CD4-positive, alpha-beta T cell treated with Interleukin-12 subunit alpha and Interleukin-12 subunit beta, for 1 hour (primary cell): ENCODE measurements around the gene SLC7A11.

Experiments used
- DNase-seq: peaks from one replicate; pipeline ENCODE4 v3.0.0-alpha.2; 2020

The SLC7A11 gene

DNA sequence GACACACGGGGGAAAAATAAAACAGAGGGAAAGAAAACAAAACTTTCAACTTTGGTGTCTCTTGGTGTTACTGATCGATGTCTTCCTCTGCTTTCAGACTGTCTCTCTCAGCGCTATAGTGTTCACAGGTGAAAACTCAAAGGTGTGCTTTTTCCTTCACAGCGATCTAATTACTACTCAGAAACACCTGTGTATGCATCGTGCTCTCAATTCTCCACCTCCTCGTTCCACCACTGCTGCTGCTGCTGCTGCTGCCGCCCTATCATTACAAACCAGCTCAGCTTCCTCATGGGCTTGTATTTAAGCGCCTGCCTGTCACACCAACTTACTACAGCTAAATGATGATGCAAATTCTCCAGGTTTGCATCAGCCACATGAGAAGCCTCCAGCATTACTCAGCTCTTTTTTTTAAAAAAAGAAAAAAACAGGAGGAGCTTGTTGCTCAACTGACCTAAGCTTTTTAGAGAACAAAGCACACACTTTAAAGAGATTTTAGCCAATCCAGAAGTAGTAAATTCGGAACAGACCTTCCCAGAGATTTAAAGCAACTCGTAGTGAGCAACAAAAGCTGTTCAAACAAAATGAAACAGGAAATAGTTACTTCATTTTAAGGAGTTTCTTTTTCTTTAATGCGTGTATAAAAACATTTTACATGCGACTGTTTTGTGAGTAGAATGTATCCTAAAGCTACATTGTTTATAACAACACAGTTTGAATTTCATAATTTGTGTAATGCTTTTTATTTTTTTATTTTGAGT, at the start of gene SLC7A11:
Gene SLC7A11 (minus strand): TSS at position 274 of the 758 bp plus-strand sequence. CDS start 280 bp downstream, outside the sequence.
- DNase-seq: peak; percentile 50

- DNase-seq: no peak
Measured at GRCh38 chr4:138291431-138291830, 49.3 kb upstream of the SLC7A11 start.

DNA sequence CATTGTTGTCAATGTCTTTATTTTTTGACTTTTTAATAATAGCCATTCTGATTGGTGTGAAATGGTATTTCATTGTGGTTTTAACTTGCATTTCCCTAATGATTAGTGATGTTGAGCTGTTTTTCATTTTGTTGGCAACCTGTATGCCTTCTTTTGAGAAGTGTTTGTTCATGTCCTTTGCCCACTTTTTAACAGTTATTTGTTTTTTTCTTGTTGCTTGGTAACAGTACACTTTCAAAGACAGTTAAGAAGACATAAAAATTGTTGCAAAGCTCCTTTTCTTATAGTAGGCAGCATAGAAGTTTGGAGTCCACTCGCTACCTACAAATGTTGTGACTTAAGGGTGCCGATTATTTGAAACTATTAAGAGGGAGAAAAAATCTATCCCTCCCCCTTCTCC, 48.7 kb upstream of the SLC7A11 start:
- DNase-seq: no peak

- no peak for DNase-seq
Measured at GRCh38 chr4:138279286-138279685, 37.1 kb upstream of the SLC7A11 start.

DNA sequence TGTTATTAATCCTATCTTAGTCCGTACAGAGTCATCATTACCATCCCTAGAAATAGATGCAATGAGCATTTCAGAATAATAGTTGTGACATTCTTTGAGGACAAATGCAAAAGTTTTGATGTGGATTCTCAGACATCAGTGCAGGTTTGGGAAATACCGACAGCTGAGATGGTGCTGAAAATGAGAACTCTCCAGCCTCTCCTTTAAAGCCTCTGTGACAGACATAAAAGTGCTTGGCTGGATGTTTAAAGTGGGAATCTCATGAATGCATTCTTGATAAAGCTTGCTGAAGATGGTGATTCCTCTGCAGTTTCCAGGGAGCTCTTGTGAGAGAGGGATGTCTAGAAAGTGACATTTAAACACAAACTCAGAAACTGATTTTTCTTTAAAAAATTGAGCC, 35.0 kb upstream of the SLC7A11 start:
- DNase-seq: no peak

GRCh38 chr4:138275963-138276621, 33.9 kb upstream of the SLC7A11 start:
- DNase-seq: no peak

DNA sequence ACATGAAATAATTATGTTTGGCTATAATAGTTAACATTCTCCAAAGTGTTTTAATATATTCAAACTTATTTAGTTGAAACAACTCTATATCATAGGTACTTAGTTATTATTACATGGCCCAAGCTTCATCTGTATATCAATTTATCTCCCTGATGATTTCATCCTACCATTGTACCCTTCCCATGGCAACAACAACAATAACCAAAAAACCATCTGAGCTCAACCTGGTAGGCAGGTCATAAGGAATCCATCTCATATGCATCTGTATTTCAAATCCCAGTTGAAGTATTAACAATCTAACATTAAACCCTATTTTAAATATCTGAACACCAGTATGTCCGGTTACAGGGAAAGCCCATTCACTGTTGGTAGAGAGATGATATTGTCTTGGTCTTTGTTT, 33.1 kb upstream of the SLC7A11 start:
- DNase-seq: no peak

DNA sequence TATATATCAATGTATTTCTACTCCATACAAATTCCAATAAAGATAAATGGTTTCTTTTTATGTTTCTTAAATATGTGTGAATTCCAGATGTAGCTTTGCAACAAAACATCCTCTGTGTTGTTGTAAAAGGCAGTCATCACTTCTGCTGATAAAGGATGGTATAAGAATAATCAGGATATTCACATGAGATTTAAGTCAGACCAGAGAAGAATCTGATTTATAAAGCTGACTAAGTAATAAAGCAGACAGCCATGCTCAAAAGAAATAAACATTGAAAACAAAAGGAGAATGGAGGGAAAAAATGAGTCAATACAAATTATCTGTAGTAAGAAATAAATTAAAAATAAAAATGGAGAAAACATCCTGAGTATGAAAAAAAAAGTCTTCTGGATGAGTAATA, 27.0 kb upstream of the SLC7A11 start:
- no peak for DNase-seq

DNA sequence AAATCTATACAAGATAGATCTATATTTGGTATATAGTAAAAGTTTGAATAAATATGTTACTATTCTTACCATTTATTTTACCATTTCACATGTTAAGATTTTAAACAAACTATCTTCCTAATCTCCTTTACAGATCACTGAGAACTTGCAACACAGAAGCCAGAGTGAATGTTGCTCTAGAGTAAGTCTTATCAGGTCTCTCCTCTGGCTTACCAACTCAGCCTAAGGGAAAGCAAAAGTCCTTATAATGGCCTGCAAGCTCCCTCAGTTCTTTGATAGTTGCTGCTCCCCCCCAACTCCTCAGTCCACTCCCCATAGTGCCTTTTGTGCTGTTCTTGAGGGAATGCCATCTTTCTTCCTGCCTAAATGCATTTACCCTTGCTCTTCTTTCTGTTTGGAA, 25.7 kb upstream of the SLC7A11 start:
- DNase-seq: no peak

DNA sequence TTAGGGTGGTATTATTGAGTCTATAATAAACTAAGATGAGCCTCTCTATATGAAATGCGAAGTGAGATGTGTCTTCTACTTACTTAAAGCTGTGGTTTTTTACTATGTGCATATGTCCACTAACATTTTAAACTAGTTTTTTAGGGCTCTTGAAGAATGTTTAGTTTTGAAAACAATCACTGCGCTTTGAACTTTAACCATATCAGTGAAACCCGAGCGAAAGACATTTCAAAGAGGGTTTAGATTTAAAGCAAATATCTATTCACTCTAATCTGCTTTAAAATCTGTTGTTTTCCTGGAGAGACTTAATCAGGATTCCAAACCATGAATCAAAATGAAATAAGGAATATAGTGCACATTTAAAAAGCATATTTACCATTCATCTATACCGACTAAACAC, 24.8 kb upstream of the SLC7A11 start:
- no peak for DNase-seq

DNA sequence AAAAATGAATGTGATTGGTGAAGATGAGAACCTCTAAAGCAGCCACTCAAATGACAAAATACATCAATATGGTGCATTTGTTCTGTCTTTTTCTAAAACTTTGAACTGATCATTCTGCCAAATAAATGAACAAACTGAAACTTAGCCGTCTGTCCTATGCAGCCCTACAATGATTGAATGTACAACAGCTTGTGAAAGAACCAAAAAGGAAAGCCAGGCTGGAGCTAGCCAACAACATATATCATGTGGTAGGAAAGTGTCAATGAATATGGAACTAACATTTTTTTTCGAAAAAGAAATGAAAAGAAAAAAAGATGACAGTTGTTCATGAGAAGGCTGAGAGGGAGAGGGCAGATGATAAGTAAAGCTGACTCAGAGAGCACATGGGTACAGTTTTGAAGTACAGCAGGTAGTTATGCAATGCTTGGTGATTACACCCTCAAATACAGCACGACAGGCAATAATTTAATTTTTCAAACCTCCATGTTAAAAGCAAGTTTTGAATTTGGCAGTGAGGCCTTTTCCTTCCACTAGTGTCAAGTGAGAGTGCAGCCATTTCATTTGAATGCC, 21.2 kb upstream of the SLC7A11 start:
- DNase-seq: no peak

DNA sequence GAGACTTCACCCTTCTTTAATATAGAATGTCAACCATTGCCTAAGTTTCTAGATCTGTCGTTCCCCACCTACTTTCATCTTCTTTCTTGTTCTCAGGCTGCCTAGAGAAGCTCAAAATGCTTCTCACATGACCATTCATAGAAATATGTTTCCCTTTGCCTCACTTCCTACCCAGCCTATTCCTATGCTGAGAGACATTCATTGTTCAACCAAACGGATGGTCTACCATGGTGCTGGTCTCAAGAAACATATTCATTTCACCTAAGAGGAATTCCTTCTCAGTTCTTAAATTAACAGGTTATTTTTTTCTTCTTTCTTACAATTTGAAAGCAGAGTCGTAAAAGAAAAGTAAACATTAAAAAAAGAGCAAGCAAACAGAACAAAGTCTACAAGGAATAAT, 20.3 kb upstream of the SLC7A11 start:
- DNase-seq: no peak

GRCh38 chr4:138262030-138262429, 19.9 kb upstream of the SLC7A11 start:
- no peak for DNase-seq

DNA sequence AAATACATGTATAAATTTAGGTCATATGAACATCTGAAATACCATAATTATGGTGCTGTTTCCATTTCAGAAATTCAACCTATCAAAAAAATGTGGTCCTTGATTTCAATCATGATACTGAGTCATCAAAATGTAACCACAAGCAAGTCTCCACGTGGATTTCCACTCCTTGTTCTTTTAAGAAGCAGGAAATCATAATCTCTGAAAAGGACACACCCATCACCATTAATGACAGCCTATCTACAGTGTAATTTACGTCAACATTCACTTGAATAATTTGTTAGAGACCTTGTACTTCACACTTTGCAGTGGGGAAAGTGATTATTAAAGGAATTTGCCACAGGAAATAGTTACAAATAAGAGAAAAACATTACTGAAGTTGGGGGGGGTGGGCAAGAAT, 17.7 kb upstream of the SLC7A11 start:
- DNase-seq: no peak

GRCh38 chr4:138259271-138259670, 17.1 kb upstream of the SLC7A11 start:
- no peak for DNase-seq

- DNase-seq: no peak
Measured at GRCh38 chr4:138256608-138257007, 14.5 kb upstream of the SLC7A11 start.

DNA sequence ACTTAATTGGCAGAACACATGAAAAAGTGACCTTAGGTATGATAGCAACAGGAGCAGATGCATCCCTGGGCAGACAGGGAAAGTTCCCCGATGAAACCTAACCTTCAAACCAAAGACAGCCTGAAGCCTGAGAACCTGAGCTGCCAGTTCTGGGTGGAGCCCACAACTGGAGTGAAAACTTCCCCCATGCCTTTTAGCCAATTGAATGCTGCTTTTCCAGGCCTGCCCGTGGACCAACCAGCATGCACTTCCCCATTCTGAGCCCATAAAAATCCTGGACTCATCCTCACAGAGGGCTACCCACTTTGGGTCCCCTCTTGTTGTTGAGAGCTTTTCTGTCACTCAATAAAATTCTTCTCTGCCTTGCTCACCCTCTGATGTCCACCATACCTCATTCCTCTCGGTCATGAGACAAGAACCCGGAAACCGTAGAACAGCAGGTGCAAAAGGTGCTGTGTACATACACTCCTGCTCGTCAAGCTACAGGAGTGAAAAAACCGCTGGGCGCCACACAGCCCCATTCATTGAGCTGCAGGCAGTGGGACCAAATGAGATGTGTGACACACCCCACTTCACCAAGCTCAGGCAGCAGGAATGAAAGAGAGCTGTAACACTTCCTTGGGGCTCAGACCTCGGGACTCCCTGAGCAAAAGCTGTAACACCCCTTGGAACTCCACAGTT, 13.9 kb upstream of the SLC7A11 start:
- DNase-seq: no peak

GRCh38 chr4:138252551-138252950, 10.4 kb upstream of the SLC7A11 start:
- no peak for DNase-seq

DNA sequence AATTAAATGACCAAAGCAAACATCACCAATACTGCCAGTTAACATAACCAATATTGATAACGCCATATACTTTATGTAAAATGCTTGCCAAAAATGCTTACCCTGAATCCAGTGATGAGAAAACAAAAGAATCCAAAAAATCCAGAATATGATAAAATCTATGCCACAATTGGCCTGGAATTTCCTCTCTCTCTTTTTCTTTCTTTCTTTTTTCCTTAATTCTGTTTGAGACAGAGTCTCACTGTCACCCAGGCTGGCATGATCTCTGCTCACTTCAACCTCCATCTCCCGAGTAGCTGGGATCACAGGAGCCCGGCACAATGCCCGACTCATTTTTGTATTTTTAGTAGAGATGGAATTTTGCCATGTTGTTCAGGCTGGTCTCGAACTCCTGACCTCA, 9.8 kb upstream of the SLC7A11 start:
- no peak for DNase-seq

DNA sequence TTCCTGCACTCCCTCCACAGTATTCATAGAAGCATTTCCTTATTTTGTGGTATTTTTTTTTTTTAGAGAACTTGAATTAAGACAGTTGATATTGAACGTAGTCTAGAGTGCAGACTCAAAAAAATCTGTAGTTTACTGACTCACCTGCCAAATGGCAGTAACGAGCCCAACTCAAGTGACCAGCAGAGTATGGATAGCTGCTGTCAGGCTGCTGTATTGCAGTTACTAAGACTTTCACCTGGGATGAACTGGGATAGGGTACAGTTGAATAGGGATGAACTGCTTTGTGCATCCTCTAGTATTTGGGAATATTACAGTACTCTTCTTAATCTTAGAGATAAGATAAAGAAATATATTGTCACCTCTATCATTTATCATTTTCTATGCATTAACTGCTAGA, 7.0 kb upstream of the SLC7A11 start:
- no peak for DNase-seq

GRCh38 chr4:138248058-138248457, 5.9 kb upstream of the SLC7A11 start:
- DNase-seq: no peak

DNA sequence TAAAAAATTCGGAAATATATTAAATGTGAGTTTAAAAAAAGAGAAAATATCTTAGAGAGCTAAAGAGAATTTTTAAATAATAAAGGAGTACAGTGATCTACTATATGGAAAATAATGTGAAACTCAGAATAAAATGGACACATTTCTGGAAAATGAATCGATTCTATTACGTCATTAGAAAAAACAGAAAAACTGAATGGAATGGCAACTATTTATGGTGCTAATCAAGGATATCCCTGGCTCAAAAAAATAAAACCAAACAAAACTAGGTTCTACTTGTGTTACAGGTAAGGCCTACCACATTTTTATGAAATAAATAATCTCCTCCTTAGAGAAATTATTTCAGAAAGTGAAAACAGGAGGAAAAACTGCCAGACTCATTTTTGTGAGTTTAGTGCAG, 5.5 kb upstream of the SLC7A11 start:
- no peak for DNase-seq

GRCh38 chr4:138243369-138243768, 1.2 kb upstream of the SLC7A11 start:
- DNase-seq: no peak

- DNase-seq: no peak
Measured at GRCh38 chr4:138242834-138243156, 646 bp upstream of the SLC7A11 start.
